H1 (cell line): ENCODE results near the gene COQ9.

Source experiments
- NRF1 ChIP-seq: IDR thresholded peaks from 2 replicates; pipeline ENCODE4 v1.6.1; 2011; ENCODE audit warnings: mild to moderate bottlenecking, low read depth, low read length, improper control_type of control experiment
- RAD21 ChIP-seq, 2 experiments: IDR thresholded peaks in 1 of 2; conservative IDR thresholded peaks in 1 of 2; 2 replicates each; pipeline ENCODE4 v1.6.1; 2011; ENCODE audit warnings: low read depth in 2 of 2, low read length in 2 of 2, improper control_type of control experiment in 1 of 2, inconsistent platforms in 1 of 2, mild to moderate bottlenecking in 1 of 2, moderate library complexity in 1 of 2
- SUZ12 ChIP-seq: fragments of 200-600 bp; sonication (generic); IDR thresholded peaks from 2 replicates; pipeline ENCODE4 v1.6.1; 2012; ENCODE audit warnings: mild to moderate bottlenecking, inconsistent platforms, low read length, moderate library complexity, mixed read lengths

GRCh38 chr16:57502048-57502775, 54.9 kb downstream of the COQ9 start:
- TF ChIP-seq RAD21 (IDR thresholded peaks at IDR 0.05 in 1 of 2, conservative IDR thresholded peaks at IDR 0.05 in 1 of 2; ENCODE audit: low read depth in 2 of 2, low read length in 2 of 2) = no peak
- no peak for TF ChIP-seq NRF1
- TF ChIP-seq SUZ12 = no peak
